Activated T-cell treated with anti-CD3 and anti-CD28 coated beads for 48 hours (primary cell): ENCODE measurements around the gene SNX25.
"Not testable (repeated sequence)": the region's sequence is repeated elsewhere in the genome, so short reads cannot be mapped to it uniquely, and the experiment has no call there.

ENCODE experiments used
- DNase-seq: peaks from one replicate; pipeline ENCODE4 v3.0.0-alpha.2; 2020; ENCODE audit warnings: low read depth

SNX25 gene

DNA sequence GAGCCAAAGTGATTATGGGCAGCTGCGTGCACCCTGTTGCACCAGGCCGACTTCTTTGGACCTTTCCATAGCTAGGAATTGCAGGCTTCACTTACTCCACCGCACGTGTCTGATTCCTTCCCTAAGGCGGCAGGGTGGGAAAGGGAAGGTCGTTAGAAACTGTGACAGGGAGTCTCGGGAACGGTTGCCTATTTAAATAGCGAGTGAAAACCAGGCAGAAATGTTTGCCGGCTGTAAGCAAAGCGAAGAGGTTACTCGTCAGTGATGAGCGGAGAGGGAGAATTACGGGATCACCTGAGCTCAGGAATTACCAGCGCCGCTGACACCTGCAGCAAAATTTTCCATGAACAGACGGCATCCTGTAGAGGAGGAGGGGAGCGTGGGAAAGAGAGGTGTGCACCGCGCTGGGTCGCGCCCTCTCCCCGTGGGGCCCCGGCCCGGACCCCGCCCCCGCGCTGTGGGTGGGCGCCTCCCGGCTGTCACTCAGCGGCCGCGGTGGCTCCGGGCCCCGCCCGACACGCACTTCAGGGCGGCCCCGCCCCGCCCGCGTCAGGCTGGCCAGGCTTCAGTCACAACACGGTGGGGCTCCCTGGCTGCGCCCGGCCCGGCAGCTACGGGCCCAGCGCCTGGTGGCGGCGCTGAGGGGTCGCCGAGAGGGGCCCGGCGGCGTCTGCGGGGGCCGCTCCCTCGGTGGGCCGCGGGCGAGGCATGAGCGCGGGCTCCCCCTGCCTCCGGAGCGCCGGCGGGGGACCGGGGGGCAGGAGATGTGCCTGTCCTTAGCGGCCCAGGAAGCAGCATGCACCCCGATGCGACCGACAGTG is at the start of gene SNX25:
SNX25 (plus strand) TSS at position 568 of the 821 bp plus-strand sequence; CDS start at position 797, 229 bp downstream.
- peak; percentile 90 for DNase-seq

DNA sequence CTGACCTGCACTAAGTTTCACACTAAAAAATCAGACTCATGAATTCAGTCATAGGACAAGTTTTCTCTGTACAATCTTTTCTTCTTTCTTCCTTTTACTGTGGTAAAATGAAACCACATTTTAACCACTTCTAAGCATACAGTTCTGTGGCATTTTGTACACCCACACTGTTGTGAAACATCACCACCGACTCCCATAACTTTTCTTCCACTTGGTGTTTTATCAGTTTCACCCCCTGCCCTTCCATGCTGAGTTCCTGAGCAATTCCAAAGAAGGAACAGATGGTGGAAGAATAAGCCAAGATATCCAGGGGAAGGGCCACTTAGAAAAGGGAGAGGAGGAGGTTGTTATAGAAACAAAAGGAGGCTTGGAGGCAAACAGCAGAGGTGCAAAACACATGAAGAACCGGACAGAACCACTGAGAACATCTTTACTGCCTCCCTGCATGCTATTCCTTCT is 43.8 kb upstream of the SNX25 start:
- DNase-seq, result no peak

DNA sequence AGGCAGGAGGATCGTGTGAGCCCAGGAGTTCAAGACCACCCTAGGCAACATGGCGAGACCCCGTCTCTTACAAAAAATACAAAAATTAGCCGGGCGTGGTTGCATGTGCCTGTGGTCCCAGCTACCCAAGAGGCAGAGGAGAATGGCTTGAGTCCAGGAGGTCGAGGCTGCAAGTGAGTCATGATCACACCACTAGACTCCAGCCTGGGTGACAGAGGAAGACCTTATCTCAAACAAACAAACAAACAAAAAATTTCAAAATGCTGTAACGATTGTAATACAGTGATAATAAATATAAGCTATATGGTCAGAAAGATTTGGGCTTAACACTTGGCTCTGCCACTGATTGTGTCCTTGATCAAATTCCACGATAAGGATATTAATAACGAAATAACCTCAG is 42.2 kb upstream of the SNX25 start:
- DNase-seq, result no peak

DNA sequence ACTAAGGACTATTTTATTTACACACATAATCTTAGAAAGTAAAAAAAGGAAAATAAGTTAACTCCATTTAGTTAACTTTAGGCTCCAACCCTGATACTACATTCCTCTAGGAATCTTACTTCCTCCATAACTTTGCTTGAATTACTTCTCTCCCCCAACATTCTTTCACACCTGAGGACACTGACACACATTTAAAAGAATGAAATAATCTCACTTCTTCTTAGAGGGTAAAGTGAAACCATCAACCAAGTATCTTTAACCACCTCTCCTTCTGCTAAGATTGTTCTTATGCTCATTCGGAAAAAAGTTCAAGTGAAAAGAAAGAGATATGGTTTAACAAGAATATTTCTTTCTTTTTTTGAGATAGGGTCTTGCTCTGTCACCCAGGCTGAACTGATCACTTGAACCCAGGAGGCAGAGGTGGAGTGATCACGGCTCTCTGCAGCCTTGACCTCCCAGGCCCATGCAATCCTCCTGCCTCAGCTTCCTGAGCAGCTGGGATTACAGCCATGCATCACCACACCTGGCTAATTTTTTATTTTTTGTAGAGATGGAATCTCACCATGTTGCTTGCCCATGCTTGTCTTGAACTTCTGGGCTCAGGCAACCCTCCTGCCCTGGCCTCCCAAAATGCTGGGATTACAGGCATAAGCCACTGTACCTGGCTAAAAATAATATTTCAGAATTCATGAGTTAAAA is 37.9 kb upstream of the SNX25 start:
- DNase-seq, result no peak

DNA sequence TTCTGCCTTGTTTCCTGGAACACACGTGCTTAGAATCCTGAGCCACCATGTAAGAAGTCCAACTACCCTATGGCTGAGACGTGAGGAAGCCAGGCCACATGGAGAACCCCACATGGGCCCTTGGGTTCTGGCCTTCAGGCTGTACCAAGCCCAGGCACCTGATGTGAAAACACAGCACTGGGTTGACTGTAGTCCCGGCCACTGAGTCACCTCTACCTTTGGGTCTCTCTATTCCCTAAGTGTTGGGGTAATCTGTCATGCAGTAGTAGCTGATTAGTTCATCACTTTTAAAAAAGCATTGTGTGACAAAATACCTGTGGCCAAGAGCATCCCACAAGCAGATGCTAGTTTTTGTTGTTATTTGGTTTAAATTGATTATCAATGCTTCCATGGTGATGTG is 29.9 kb upstream of the SNX25 start:
- no peak for DNase-seq

DNA sequence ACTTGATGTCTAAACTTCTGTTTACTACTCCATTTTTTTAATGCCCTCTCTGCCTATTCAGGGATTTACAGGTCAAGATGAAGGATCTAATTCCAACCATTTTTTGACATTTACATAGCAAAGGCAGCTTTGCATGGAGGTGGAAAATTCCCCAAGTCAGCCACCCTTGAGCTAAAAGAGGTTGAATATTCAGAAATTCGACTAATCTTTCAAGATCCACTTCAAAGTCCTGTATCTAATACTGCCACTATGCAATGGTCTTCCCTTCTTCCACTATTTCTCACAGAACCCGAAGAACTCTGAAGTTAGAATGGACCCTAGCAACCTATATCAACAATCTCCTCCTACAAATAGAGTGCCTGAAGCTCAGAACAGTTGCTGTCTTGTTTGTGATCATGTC is 27.2 kb upstream of the SNX25 start:
- no peak for DNase-seq

DNA sequence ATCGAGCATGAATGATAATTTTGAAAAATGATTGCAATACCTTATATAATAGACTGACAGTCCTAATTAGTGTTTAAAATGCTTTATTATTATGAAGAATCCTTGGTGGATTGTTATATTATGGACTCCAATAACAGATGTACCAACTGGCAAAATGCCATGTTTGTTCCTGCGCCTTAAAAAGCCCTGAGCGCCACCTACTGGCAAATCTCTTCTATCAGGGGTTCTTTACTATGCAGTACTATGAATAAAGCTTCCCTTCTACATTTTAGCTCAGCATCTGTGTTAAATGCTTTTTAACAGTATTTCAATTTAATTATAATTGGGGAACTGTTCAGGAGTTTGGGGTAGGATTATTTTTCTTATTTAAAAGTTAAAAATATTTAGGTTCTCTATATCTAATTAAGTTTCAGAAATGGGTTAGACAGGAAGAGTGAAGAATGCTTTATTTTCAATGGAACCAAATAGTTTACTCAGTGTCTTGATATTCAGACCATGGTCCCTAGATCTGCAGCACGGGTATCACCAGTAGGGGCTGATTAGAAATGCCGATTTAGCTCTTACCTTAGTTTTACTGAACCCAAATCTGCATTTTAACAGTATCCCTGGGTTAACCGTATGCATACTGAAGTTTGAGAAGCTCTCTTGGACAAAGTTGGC is 25.6 kb upstream of the SNX25 start:
- DNase-seq, result peak; percentile 49

DNA sequence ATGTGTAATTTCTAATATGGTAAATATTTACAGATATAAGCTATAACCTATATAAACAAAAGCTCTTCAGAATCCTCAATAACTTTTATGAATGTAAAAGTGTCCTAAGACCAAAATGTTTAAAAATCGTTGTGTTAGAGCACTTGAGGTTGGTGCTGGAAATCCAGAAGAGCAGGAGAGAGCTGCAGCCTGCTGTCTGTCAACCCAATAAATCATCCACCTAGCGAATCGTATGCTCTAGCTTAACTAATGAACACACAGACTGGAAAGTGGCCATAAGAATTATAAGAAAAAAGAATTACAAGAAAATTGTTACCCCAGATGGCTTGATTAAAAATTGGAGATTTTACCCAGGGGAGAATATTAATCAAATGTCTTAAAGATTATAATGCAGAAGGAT is 22.6 kb upstream of the SNX25 start:
- DNase-seq, result no peak

DNA sequence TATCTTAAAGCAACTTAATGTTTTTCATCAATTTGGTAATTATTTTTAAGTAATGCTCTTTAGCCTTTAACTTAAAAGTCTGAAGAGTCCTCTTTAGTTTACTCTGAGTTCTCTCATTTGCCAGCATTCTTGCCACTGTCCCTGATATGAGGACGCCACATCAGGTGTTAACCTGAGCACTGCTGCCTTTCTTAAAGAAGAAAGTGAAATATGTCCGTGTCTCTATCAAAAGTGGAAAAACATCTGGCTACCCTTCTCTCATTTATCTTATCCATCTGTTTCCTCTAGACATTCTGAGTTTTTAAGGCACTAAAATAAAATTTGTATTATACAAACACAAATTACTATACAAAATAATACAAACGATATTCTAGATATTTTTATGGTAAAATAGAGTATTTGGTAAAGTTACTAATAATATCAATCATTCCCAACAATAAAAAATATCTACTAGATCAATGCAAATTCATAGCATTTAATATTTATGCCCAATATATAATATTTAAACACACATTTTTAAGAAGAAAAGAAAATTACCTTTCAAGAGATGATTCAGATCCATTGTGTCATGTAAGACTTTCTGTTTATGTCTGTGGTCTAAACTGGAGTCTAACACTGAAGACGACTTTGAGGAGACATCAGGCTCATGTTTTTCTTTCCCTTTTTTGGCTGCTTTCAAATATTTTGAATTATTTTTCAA is 19.6 kb upstream of the SNX25 start:
- no peak for DNase-seq

DNA sequence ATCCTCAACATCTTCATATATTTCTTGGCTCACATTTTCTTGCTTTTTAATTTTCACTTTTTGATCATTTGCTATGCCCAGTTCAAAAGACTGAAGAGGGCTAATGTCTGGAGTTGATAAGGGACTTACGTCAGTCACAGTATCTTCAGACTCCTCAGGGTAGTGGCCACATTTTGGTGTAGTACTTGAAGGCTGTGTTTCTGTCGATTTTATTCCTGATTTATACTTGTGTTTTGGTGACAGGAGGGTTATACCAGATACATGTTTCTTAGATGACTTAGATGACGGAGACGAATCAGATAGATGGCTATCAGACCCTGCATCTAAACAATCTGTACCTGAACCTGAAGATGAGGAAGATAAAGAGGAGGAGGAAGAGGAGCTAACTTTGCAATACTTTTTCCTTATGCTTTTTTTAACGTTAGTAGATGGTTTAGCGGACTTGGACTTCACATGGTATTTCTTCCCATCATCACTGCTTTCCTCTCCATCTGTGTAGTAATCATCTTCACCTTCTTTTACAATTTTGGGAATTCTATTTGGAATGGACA is 19.0 kb upstream of the SNX25 start:
- no peak for DNase-seq

DNA sequence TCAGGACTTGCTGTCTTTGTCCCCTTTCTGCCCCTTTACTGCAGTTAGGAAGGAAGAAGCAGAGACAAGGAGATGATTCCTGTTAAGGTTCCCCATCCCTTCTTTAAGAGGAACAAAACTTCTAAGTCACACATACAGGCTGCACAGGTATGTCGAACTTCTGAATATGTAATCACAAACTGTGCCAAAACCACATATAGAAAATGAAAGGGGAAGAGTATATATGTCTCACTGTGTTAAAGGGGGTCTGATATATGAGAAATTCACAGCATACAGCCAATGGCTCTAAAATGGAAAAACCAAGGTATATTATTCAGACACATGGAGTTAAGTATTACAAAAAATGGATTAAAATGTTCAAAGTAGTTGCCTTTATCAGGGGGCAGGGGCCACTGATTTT is 17.3 kb upstream of the SNX25 start:
- no peak for DNase-seq

DNA sequence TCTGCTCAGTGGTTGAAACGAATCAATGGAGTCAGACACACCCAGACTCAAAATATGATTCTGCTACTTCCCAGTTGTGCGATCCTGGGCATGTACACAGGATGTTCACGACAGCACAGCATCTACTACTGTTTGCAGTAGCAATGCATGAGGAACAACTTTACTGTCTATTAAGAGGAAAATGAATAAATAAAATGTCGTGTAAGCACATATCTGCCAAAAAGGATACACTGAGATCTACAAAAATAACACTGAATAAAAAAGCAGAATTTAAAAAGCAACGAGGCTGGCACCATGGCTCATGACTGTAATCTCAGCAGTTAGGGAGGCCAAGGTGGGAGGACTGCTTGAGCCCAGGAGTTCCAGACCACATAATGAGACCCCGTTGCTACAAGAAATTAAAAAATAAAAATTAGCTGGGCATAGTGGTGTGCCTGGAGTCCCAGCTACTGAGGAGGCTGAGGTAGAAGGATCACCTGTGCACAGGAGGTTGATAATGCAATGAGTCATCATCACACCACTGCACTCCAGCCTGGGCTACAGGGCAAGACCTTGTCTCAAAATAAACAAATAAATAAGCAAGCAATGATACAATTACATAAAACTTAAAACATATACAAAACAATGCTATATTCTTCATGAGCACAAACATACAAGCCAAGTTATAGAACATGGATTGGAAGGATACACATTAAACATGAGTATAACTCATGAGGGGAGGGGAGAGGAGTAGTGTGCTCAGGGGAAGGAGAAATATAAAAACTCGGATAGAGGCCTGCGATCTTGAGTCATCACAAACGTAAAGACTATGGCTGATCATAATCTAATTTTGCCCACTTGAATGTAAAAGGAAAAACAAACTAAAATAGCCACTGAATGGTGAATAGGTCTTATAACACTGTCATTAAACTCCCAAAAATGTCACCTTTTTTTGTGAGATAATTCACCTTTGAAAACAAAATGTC is 14.2 kb upstream of the SNX25 start:
- DNase-seq, result no peak

DNA sequence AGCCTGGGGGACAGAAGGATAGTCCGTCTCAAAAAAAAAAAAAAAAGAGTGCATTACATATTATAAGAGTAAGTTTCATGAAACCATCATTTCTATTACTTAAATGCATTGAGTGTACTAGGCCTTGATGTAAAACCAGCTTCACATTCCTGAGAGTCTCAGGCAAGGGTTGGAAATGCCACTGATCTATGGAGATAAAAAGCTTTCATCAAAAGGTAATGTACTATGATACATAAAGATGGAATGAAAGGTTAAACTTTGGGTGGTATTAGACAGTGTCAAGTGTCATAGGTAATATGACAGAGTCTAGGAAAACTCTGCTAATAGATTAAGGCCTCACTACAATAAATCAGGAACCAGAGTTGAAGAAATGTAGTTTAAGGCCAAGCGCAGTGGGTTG is 13.0 kb upstream of the SNX25 start:
- DNase-seq, result no peak

DNA sequence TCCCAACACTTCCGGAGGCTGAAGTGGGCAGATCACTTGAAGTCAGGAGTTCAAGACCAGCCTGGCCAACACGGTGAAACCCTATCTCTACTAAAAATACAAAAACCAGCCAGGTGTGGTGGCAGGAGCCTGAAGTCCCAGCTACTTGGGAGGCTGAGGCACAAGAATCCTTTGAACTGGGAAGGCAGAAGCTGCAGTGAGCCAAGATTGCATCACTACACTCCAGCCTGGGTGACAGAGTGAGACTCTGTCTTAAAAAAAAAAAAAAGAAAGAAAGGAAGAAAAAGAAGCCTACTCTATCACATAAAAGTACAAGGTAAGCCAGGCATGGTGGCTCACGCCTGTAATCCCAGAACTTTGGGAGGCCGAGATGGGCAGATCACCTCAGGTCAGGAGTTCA is 11.2 kb upstream of the SNX25 start:
- DNase-seq, result not testable (repeated sequence)

DNA sequence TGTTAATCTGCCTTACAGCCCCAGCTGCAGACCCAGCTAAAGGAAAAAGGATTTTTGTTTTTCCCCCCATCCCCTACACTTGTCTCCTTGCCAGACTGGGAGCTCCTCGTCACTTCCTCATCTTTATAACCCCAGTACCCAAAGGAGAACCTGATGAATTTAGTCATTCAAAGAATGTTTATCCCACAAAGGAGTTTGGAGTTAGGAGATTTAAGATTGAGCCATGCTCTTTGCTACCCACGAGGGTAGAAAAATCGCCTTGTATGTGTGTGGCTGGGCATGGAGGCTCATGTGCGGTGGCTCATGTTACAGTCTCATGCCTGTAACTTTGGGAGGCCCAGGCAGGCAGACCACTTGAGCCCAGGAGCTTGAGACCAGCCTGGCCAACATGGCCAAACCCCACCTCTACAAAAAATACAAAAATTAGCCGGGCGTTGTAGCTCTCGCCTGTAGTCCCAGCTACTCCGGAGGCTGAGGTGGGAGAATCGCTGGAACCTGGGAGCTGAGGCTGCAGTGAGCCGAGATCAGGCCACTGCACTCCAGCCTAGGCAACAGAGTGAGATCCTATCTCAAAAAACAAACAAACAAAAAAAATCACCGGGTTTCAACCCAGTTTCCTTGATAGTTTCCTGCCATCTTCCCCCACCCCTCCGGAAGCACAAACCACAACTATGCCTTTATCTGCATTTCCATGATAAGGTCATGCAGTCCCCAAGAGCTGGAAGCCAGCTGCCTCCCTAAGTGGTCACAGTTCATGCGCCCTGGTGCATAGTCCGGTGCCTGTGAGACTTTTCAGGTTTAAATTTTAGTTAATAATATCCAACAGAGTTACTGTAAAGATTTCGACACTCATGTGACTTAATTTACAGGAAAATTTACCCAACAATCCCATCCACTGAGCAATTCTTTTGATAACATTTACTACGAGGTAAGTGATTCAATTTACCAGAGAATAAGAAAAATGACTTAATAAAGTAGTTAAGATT is 7.1 kb upstream of the SNX25 start:
- DNase-seq, result no peak

DNA sequence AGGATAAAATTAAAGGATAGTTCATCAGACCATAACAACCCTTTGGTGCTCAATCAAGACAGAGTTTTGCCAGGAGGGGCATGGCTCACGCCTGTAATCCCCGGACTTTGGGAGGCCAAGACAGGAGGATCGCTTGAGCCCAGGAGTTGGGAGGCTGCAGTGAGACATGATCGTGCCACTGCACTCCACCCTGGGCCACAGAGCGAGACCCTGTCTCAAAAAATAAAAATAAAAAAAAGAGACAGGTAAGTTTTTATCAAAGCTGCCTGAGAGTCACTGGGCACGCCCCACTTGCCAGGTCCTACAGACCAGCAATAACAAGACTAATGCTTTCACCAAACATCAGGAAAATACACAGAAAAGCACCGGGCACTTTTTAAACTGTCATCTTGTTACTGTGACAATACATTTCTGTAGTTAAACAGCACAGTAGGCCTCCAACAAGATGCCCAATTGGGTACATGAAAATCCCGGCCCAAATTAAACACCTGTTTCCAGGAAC is 6.4 kb upstream of the SNX25 start:
- no peak for DNase-seq

DNA sequence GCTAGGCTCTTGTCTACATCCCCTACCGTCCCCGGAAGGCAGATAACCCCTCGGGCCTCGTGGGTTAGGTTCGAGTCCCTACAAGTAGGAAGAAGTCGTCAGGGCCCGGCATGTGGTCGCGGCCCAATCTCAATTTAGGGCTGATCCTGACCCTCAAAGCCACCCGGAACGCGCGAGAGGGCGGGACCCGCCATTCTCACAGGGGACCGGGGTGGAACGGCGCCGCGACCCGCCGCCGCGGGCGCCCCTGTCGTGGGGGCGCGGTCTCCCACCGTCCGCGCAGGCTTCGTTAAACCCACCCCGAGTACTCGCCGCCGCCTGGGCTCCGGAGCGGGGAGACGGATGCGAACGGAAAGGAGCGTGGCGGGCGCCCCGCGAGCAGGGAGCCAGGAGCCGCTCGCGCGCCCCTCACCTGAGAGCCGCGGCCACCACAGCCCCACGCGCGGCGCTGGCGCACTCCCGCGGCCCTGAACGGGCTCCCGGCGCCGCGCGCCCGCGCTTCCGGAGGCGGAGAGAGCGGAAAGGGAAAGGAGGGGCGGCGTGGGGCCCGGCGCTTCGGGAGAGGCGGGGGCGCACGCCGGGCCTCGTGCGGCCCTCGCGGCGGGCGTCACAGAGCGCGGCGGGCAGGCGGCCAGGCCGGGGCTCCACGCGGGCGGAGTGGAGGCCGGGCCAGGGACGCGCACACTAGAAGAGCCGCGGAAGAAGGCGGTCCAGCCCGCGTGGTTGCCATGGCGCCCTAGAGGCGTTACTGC is 5.7 kb upstream of the SNX25 start, which contains the start of gene CFAP97:
CFAP97 (minus strand) TSS at position 515 of the 752 bp plus-strand sequence. CDS start 12,804 bp downstream, outside the sequence.
- DNase-seq, result peak; percentile 75

DNA sequence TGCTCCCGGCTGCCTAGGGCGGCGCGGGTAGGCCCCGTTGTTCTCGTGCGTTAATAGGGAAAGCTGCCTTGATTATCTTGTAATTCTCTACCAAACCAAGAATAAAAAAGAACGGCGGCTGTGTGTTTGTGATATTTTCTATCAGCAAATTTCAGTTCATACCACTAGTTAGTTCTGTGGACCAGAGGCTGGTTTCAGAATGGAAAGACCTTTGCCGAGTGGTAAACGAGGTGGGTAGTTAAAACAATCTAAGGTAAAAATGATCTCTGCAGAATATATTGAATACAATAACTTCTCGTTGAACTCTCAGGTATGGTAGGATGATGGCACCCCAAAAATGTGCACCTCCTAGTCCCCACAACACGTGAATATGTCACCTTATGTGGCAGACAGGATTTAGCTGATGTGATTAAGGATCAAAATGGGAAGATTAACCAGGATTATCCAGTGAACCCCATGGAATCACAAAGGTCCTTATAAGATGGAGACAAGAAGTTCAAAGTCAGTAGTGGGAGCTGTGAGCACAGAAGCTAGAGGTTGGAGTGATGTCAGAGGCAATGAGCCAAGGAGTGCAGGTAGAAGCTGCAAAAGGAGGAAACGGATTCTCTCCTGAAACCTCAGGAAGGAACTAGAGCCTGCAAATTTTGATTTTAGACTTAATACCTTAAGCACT is 5.0 kb upstream of the SNX25 start:
- no peak for DNase-seq
